Measurements from ENCODE around the gene GAS2L2. TPM values are rescaled to one million over a fixed set of nuclear protein-coding genes. Genes with fewer than 3 reads are reported as not detected.

The GAS2L2 gene
- total RNA-seq, 2 experiments from 2014 or later, result 0.27 to 0.34 TPM

DNA sequence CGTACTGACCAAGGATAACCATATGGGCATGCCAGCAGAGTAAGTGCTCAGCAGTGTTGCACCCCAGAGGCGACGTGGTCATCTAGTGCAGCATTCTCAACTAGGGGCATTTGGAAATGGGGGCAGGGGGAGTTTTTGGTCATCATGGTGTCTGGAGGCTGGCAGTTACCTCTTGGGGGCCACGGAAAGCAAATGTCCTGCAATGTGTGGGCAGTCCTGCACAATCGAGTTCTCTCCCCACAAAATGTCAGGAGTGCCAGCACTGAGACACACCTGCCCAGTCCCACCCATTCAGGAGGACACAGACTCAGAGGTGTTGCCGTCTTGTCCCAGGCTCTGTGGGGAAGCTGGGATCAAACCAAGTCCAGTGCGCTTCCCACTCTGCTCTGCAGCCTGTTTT is 18.6 kb downstream of the GAS2L2 start:
- ChIA-PET CTCF (interaction anchor here (5.3 kb wide), 2 partner anchors 13 to 29 kb away, joined by 28 to 29 read pairs; no protein-coding TSS in a partner anchor), POLR2A (interaction anchor here (1.0 to 1.4 kb wide), 3 partner anchors 13 to 29 kb away, joined by 3 to 4 read pairs (median 3); no protein-coding TSS in a partner anchor)
- H3K4me1 Mint-ChIP-seq (ENCODE audit: low read depth), result peaks cover 14% of the 10 kb centered on the region
- H3K27me3 Mint-ChIP-seq, result no peaks in the 10 kb centered on the region
- intact Hi-C loops (cut with micrococcal nuclease), result no loop called here
- no peaks in the 10 kb centered on the region for H3K9me3 Mint-ChIP-seq
- H3K4me3 Mint-ChIP-seq, result no peak overlapping the region
- no peak overlapping the region for H3K27ac Mint-ChIP-seq
- ATAC-seq (no peak), DNase-seq (no peak)
- no peaks in the 10 kb centered on the region for H3K36me3 Mint-ChIP-seq (ENCODE audit: low read depth)
- TF ChIP-seq, protein P1, sequence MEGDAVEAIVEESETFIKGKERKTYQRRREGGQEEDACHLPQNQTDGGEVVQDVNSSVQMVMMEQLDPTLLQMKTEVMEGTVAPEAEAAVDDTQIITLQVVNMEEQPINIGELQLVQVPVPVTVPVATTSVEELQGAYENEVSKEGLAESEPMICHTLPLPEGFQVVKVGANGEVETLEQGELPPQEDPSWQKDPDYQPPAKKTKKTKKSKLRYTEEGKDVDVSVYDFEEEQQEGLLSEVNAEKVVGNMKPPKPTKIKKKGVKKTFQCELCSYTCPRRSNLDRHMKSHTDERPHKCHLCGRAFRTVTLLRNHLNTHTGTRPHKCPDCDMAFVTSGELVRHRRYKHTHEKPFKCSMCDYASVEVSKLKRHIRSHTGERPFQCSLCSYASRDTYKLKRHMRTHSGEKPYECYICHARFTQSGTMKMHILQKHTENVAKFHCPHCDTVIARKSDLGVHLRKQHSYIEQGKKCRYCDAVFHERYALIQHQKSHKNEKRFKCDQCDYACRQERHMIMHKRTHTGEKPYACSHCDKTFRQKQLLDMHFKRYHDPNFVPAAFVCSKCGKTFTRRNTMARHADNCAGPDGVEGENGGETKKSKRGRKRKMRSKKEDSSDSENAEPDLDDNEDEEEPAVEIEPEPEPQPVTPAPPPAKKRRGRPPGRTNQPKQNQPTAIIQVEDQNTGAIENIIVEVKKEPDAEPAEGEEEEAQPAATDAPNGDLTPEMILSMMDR (IDR thresholded peaks at IDR 0.05), result no peak

DNA sequence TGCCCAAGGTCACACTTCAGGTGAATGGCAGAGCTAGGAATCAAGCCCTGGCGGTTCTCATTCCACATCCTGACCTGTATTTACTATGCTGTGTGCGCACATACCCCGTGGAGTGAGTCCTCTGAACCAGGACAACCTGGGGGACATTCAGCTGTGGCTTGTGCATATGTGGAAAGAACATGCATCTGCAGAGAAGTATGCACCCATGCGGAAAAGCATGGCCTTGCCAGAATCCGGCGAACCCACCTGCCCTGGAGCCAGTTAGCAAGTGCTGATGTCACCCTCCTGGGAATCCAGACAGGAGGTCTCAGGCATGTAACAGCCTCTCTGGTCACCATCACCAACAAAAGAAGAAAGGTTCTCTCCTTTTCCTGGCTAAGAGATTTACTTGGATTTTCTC is 19.7 kb downstream of the GAS2L2 start:
- H3K36me3 Mint-ChIP-seq (ENCODE audit: low read depth), result no peaks in the 10 kb centered on the region
- no peaks in the 10 kb centered on the region for H3K27me3 Mint-ChIP-seq
- TF ChIP-seq, protein P1 (IDR thresholded peaks at IDR 0.05), result no peak
- POLR2A ChIA-PET, result interaction anchor here (0.8 to 1.0 kb wide), 2 partner anchors 10 to 30 kb away, joined by 3 to 4 read pairs; no protein-coding TSS in a partner anchor
- intact Hi-C loops (cut with micrococcal nuclease), result no loop called here
- CTCF ChIA-PET, result interaction anchor here (2.5 to 5.3 kb wide), 3 partner anchors 14 to 120 kb away, joined by 8 to 29 read pairs (median 28); no protein-coding TSS in a partner anchor
- peaks cover 14% of the 10 kb centered on the region for H3K4me1 Mint-ChIP-seq (ENCODE audit: low read depth)
- H3K9me3 Mint-ChIP-seq, result no peaks in the 10 kb centered on the region
- ATAC-seq, result no peak
- H3K4me3 Mint-ChIP-seq, result no peak overlapping the region
- H3K27ac Mint-ChIP-seq, result no peak overlapping the region
- no peak for DNase-seq

DNA sequence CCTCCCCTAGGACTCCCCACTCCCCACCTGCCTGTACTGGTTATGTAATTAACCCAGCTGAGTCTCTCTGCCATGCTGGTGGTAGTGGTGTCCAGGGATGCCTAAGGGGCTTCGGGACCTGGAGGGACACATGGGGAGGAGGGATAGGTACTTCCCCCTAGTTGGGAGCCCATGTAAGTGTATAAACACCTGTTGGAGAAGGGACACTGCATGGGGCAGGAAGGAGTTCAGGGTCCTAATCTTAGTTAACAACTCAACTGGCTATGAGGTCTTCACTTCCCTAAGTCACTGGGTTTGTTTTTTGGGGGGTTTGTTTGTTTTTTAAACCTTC is 20.3 kb downstream of the GAS2L2 start:
- Mint-ChIP-seq H3K27ac (no peak overlapping the region), H3K4me3 (peak overlapping the region; percentile 65), H3K27me3 (no peaks in the 10 kb centered on the region), H3K4me1 (ENCODE audit: low read depth) (peaks cover 14% of the 10 kb centered on the region), H3K36me3 (ENCODE audit: low read depth) (peaks cover under 1% of the 10 kb centered on the region), H3K9me3 (no peaks in the 10 kb centered on the region)
- ATAC-seq, result no peak
- intact Hi-C loops (cut with micrococcal nuclease), result no loop called here
- TF ChIP-seq, protein P1 (IDR thresholded peaks at IDR 0.05), result no peak
- ChIA-PET POLR2A (interaction anchor here (0.8 kb wide), 1 partner anchor 9 kb away, joined by 3 read pairs; no protein-coding TSS in a partner anchor), CTCF (interaction anchor here (2.5 to 5.3 kb wide), 3 partner anchors 15 to 119 kb away, joined by 8 to 29 read pairs (median 28); no protein-coding TSS in a partner anchor)
- DNase-seq, result no peak

DNA sequence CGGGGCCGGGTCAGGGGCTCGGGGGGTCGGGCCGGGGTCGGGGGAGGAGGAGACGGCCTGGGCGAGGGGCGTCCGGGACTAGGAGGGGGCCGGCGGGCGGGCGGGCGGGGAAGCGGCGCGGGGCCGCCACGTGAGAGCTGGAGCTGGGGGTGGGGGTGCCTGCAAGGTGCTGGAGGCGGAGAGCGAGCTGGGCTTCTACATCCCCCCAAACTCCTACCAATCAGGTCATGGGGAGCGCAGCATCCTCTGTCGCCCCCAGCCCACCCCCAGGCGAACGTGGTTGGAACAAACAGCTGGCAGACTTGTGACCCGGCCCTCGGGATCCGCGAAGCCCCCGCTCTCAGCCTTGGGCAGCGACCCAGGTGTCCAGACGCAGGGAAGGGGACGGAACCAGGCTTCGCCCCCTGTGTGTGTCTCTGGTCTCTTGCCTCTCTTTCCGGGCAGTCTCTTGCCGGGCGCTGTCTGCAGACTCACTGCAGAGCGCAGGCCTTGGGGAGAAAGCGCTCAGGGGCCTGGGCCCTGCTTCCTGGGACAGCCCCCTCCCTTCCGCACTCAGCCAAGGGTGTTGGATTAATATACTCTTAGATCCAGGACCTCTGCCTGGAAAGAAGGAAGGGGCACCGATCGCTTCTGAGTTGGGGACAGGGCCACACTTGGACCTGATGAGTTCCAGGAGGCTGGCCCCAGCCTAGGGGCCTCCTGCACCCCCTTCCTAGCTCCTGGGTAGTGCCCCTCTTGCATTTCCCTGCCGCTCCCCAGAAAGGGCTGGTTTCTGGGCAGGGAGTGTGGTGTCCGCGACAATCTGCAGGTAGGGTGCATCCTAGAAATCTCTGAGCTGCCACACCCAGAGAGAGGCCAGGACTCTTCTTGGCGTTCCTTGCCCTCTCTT is 20.9 kb downstream of the GAS2L2 start:
- ATAC-seq (peak; percentile 8), DNase-seq (no peak)
- Mint-ChIP-seq H3K27me3 (no peaks in the 10 kb centered on the region), H3K9me3 (no peaks in the 10 kb centered on the region), H3K4me1 (ENCODE audit: low read depth) (peaks cover 14% of the 10 kb centered on the region), H3K36me3 (ENCODE audit: low read depth) (peaks cover 3% of the 10 kb centered on the region), H3K27ac (peak overlapping the region; percentile 27), H3K4me3 (peak overlapping the region; percentile 65)
- CTCF ChIA-PET, result interaction anchor here (1.0 to 5.3 kb wide), 5 partner anchors 9 to 119 kb away, joined by 3 to 28 read pairs (median 8); no protein-coding TSS in a partner anchor
- TF ChIP-seq, protein P1 (IDR thresholded peaks at IDR 0.05), result no peak
- intact Hi-C loops (cut with micrococcal nuclease), result no loop called here
- POLR2A ChIA-PET, result interaction anchor here (0.8 to 2.2 kb wide), 3 partner anchors 9 to 32 kb away, joined by 3 to 6 read pairs (median 4); no protein-coding TSS in a partner anchor

Measured in activated CD8-positive, alpha-beta T cell treated with anti-CD3 and anti-CD28 coated beads for 36 hours (primary cell).